ENCODE data around the gene SFPQ.

Gene SFPQ

GRCh38 chr1:35136780-35137179 is 56.2 kb downstream of the SFPQ start:
- no peak for DNase-seq

All from inflammatory macrophage treated with lipopolysaccharide for 4 hours (primary cell).